Calu3 (cell line): Measurements from ENCODE around the gene MGAT4C. TPM values are rescaled to one million over a fixed set of nuclear protein-coding genes. Genes with fewer than 3 reads are reported as not detected.

Source experiments
- BruUV-seq: library from RNA; stranded (reverse); fragments of 400-500 nt; replicated peaks from 2 replicates; lab custom pipeline; 2021; lab: Mats Ljungman, UMichigan
- CTCF ChIA-PET: fragments of 300-600 bp; sonication (Branson Sonifier 250); formaldehyde crosslinking; loops from one replicate; lab custom pipeline; 2022; ENCODE audit warnings: antibody characterized with exemption; lab: Charles Lee
- DNase-seq: peaks from one replicate; pipeline ENCODE4 v3.0.0; 2022
- H3K27ac Mint-ChIP-seq: one replicate; pipeline ENCODE4 v1.8.0; 2022; ENCODE audit warnings: mixed read lengths; ENCODE audit not compliant: unreplicated experiment
- H3K27me3 Mint-ChIP-seq: one replicate; pipeline ENCODE4 v1.8.0; 2022; ENCODE audit warnings: mixed read lengths; ENCODE audit not compliant: unreplicated experiment
- H3K36me3 Mint-ChIP-seq: one replicate; pipeline ENCODE4 v1.8.0; 2022; ENCODE audit warnings: mild to moderate bottlenecking, moderate library complexity, mixed read lengths; ENCODE audit not compliant: insufficient read depth, unreplicated experiment
- H3K4me1 Mint-ChIP-seq: one replicate; pipeline ENCODE4 v1.8.0; 2022; ENCODE audit warnings: mild to moderate bottlenecking, low read depth, mixed read lengths; ENCODE audit not compliant: unreplicated experiment
- H3K4me3 Mint-ChIP-seq: one replicate; pipeline ENCODE4 v1.8.0; 2022; ENCODE audit warnings: mild to moderate bottlenecking, low read depth, moderate library complexity, mixed read lengths; ENCODE audit not compliant: unreplicated experiment
- H3K9me3 Mint-ChIP-seq: one replicate; pipeline ENCODE4 v1.8.0; 2022; ENCODE audit warnings: low read depth, mixed read lengths; ENCODE audit not compliant: unreplicated experiment
- intact Hi-C: fragments of 100-400 bp; cut with micrococcal nuclease; formaldehyde crosslinking; loops from one replicate; pipeline ENCODE4 v1.10.0; 2022; ENCODE audit not compliant: unreplicated experiment
- total RNA-seq: library from RNA; stranded (reverse); gene quantifications from 2 replicates; pipeline ENCODE4 v1.2.3, GENCODE V29; 2022
- TF ChIP-seq, protein P1 (sequence below): fragments of 200-600 bp; IDR thresholded peaks from one replicate; pipeline ENCODE4 v1.8.0; 2022; ENCODE audit warnings: antibody characterized with exemption; ENCODE audit not compliant: unreplicated experiment

Gene MGAT4C
- total RNA-seq, 1 experiment from 2014 or later = not detected

GRCh38 chr12:86264451-86265328 is 8.5 kb upstream of the MGAT4C start:
- peak overlapping the region; percentile 71 for H3K27ac Mint-ChIP-seq
- no TSS peak for BruUV-seq
- CTCF ChIA-PET = interaction anchor here (1.0 kb wide), 1 partner anchor 650 kb away, joined by 3 read pairs; no protein-coding TSS in a partner anchor
- TF ChIP-seq, protein P1, sequence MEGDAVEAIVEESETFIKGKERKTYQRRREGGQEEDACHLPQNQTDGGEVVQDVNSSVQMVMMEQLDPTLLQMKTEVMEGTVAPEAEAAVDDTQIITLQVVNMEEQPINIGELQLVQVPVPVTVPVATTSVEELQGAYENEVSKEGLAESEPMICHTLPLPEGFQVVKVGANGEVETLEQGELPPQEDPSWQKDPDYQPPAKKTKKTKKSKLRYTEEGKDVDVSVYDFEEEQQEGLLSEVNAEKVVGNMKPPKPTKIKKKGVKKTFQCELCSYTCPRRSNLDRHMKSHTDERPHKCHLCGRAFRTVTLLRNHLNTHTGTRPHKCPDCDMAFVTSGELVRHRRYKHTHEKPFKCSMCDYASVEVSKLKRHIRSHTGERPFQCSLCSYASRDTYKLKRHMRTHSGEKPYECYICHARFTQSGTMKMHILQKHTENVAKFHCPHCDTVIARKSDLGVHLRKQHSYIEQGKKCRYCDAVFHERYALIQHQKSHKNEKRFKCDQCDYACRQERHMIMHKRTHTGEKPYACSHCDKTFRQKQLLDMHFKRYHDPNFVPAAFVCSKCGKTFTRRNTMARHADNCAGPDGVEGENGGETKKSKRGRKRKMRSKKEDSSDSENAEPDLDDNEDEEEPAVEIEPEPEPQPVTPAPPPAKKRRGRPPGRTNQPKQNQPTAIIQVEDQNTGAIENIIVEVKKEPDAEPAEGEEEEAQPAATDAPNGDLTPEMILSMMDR = no peak
- no peaks in the 10 kb centered on the region for H3K9me3 Mint-ChIP-seq
- H3K27me3 Mint-ChIP-seq = no peaks in the 10 kb centered on the region
- H3K36me3 Mint-ChIP-seq = peaks cover 16% of the 10 kb centered on the region
- intact Hi-C loops = loop anchor here (5.0 to 10.0 kb wide), 4 partner anchors 250 to 1583 kb away; no protein-coding TSS in a partner anchor
- H3K4me1 Mint-ChIP-seq = peaks cover 18% of the 10 kb centered on the region
- H3K4me3 Mint-ChIP-seq = peak overlapping the region; percentile 88
- DNase-seq = peak; percentile 79

GRCh38 chr12:86261578-86261977 is 5.4 kb upstream of the MGAT4C start:
- no peaks in the 10 kb centered on the region for H3K9me3 Mint-ChIP-seq
- no TSS peak for BruUV-seq
- peaks cover 18% of the 10 kb centered on the region for H3K4me1 Mint-ChIP-seq
- DNase-seq = no peak
- H3K27me3 Mint-ChIP-seq = no peaks in the 10 kb centered on the region
- intact Hi-C loops = loop anchor here (2.0 to 10.0 kb wide), 5 partner anchors 253 to 1586 kb away; no protein-coding TSS in a partner anchor
- peaks cover 16% of the 10 kb centered on the region for H3K36me3 Mint-ChIP-seq
- no peak overlapping the region for H3K27ac Mint-ChIP-seq
- no peak overlapping the region for H3K4me3 Mint-ChIP-seq
- CTCF ChIA-PET = interaction anchor here (0.7 kb wide), 1 partner anchor 373 kb away, joined by 3 read pairs; no protein-coding TSS in a partner anchor
- TF ChIP-seq, protein P1 = no peak

DNA sequence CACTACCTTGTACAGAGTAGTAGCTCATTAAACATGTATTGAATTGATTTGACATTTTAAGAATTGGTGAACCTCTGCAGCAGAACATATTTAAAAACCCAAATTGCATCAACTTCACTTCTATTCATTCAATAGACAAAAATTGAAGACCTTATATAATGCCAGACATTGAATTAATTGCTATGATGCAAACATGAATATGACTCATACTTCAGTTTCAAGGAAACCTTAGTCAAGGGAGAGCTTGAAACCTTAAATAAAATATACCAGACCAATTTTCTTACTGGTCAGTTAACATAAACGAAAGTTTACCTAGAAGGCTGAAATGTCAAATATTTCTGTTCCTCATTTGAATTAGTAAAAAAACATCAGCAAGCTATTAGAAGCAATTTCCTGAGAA is 5.0 kb upstream of the MGAT4C start:
- Mint-ChIP-seq H3K9me3 (no peaks in the 10 kb centered on the region), H3K27me3 (no peaks in the 10 kb centered on the region), H3K4me3 (no peak overlapping the region), H3K27ac (no peak overlapping the region), H3K4me1 (peaks cover 18% of the 10 kb centered on the region), H3K36me3 (peaks cover 16% of the 10 kb centered on the region)
- no TSS peak for BruUV-seq
- TF ChIP-seq, protein P1 = no peak
- CTCF ChIA-PET = interaction anchor here (0.7 kb wide), 1 partner anchor 373 kb away, joined by 3 read pairs; no protein-coding TSS in a partner anchor
- intact Hi-C loops = loop anchor here (2.0 to 10.0 kb wide), 5 partner anchors 254 to 1586 kb away; no protein-coding TSS in a partner anchor
- DNase-seq = no peak

DNA sequence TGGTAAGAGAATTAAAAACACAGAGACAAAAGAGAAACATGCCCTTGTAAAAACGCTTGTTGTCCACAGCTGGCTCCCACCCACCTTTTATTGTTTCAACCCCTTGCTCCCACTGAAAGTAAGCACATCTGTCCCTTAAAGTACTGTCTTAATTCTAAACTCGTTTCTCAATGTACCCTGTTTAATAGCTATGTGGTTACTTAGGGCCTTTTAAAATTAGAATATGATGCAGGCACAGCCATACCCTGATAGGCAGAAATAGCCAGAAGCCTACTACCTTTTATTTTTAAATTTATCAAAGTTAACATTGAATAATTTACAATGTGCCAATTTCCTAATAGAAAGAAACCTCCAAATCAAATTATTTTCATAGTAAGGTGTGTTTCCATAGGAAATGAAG is 4.0 kb upstream of the MGAT4C start:
- Mint-ChIP-seq H3K9me3 (no peaks in the 10 kb centered on the region), H3K4me1 (peaks cover 18% of the 10 kb centered on the region), H3K27ac (no peak overlapping the region), H3K36me3 (peaks cover 12% of the 10 kb centered on the region), H3K27me3 (no peaks in the 10 kb centered on the region), H3K4me3 (no peak overlapping the region)
- CTCF ChIA-PET = no interaction called here
- no TSS peak for BruUV-seq
- no peak for DNase-seq
- intact Hi-C loops = loop anchor here (2.0 to 10.0 kb wide), 5 partner anchors 255 to 1587 kb away; no protein-coding TSS in a partner anchor
- TF ChIP-seq, protein P1 = no peak
